ENCODE results near the gene AP5Z1. TPM values are rescaled to one million over a fixed set of nuclear protein-coding genes. Genes with fewer than 3 reads are reported as not detected.

AP5Z1 gene
- total RNA-seq, 1 donor from 2014 or later, result 12.3 TPM

DNA sequence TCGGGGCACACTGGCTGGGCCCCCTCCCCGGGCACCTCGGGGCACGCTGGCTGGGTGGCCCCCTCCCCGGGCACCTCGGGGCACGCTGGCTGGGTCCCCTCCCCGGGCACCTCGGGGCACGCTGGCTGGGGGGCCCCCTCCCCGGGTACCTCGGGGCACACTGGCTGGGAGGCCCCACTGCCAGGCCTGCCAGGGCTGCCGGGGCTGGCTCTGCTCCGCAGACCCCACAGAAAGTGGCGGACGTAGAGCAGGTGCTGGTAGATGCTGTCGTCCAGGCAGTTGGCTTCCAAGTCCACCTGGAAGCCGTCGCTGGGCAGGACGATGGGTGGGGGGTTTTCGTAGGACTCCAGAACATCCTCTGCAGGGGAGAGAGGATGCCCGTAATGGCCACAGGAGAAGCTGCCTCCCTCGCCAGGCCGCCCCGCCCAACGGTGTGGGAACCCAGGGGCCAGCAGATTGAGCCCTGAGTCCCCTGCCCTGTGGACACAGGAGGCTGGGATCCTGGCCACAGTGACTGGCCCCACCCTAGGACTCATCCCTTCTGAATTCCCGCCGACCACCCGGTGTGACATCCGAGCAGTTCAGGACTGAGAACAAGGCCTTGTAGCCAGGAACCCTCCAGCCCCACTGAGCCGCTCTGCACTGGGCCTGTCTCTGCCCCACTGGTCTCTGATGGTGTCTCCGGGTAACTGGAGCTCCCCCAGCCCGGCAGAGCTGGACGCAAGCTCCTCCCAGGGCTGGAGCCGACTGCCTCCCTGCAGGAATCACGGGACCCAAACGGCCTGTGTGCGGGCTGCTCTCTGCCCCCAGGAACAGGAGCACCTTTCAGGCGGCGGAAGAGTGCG is 28.2 kb downstream of the AP5Z1 start:
- no peak for DNase-seq

DNA sequence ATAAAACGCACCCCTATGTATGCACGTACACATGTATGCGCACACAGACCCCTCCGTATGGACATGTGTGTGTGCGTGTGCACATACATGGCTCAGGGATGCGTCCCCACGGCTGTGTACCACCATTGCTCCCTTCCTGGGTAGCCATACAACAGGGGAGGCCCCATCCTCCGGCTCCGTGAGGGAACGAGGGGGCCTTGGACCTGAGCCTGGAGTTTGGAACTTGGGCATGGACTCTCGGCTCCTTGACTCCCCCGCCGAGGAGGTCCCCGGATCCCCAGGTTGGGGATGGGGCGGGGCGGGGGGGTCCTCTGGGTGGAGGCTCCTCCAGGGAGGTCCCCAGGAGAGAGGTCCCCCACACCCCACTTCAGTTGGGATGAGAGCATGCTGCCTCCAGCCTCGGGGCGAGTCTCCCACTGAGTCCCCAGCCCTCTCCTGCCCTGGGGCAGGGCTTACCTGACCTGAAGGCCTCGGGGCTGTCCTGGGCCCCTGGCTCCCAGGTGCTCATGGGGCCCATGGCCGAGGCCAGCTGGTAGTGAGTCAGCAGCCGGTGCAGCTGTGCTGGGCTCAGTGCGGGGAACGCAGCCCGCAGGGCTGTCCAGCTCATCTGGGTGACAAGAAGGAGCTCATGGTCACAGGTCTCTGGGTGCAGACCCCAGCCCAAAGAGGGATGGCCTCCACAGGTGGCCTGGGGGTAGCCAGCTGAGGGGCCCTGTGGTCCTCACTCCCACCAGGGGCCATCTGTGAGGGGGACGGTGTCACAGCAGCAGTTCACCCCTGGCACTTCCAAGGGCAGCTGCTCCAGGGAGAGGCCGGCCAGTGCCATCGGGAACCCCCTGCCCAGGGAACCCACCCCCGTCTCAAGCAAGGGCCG is 29.9 kb downstream of the AP5Z1 start:
- DNase-seq, result no peak

DNA sequence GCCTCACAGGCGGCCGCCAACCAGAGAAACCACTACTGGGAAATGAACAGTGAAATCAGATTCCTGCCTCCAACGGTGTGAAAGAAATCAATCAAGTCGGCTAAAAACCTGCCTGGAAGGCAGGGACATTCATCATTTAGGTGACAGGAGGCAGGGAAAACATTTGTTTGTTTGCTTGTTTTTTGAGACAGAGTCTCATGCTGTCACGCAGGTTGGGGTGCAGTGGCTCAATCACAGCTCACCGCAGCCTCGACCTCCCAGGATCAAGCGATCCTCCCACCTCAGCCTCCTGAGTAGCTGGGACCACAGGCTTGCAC is 30.5 kb downstream of the AP5Z1 start:
- DNase-seq, result no peak

DNA sequence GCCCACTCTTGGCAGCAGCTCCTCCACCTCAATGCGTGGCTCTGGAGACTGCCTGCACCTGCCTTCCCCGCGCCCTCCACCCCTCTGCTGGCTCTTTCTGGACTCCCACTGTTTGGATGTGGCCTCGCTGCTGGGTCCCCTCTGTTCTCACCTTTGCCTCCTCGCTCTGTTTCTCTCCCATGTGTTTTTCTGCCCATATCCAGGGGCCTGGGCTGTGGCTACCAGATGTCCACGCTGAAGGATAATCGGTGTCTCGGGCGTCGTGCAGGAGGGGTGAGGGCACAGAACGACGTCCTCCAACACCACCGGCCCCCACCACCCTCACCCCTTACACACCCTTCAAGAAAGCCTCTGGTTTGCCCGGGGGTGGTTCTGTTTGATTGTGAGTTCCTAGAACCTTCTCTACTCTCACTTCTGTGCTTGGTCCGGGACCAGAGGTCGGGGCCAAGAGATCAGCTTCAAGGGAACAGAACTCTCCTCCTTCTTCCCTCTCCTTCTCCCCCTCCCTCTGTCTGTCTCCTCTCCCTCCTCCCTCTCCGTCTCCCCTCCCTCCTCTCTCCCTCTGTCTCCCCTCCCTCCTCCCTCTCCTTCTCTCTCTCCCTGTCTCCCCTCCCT is 31.7 kb downstream of the AP5Z1 start:
- DNase-seq, result no peak

DNA sequence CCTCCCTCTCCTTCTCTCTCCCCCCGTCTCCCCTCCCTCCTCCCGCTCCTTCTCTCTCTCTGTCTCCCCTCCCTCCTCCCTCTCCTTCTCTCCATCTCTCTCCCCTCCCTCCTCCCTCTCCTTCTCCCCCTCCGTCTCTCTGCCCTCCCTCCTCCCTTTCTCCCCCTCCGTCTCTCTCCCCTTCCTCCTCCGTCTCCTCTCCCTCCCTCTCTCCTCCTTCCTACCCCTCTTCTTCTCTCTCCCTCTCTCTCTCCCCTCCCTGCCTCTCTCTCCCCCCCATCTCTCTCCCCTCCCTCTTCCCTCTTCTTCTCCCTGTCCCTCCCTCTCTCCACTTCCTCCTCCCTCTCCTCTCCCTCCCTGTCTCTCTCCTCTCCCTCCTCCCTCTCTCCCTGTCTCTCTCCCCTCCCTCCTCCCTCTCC is 32.2 kb downstream of the AP5Z1 start:
- DNase-seq, result no peak

DNA sequence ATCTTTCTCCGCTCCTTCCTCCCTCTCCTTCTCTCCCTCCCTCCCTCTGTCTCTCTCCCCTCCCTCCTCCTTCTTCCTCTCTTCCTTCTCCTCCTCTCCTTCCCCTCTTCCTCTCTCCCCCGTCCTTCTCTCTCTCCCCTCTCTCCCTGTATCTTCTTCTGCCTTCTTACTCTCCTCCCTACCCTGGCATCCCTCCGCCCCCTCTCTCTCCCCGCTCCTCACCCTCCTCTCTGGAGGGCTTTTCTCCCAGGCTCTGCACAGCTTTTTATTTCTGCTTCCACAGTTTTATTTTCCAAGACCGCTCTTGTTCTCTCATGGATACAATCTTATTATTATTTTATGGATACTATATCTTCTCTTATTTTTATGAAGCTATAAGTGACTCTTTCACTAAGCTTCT is 32.6 kb downstream of the AP5Z1 start:
- no peak for DNase-seq

DNA sequence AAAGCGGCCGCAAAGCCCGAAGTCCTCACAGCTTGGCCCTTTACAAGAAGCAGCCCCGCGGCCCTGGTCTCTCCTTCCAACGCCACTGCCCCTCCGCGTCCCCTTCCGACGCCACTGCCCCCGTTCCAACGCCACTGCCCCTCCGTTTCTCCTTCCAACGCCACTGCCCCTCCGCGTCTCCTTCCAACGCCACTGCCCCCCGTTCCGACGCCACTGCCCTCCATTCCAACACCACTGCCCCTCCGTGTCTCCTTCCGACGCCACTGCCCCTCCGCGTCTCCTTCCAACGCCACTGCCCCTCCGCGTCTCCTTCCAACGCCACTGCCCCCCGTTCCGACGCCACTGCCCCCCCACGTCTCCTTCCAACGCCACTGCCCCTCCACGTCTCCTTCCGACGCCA is 33.1 kb downstream of the AP5Z1 start:
- no peak for DNase-seq

DNA sequence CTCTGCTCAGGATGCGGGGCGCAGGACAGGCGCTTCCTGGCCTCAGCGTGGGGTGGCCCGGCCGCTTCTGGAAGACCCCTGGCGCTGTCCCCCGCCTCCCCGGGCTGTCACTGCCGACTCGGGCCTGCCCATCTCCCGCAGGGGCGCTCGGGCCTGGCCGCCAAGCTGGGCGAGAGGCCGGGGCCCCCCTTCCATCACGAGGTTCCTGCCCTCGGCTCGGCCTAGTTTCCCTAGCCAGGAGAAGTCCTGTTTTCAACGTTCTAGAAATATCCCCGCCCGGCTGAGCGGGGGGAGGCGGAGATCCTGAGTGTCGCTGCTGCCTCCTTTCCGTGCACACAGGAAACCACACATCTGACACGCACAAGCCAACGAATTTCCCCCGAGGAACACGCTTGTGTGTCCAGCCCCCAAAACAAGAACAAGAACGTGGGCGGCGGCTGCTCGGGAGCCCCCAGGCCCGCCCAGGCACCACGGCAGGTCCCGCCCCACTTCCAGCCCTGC is 33.7 kb downstream of the AP5Z1 start:
- DNase-seq, result no peak

DNA sequence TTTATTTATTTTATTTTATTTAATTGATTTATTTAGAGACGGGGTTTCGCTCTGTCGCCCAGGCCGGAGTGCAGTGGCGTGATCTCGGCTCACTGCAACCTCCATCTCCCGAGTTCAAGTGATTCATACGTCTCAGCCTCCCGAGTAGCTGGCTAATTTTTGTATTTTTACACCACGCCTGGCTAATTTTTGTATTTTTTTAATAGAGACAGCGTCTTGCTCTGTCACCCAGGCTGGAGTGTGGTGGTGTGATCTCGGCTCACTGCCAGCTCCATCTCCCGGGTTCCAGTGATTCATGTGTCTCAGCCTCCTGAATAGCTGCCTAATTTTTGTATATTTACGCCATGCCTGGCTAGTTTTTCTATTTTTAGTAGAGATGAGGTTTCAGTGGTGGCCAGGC is 34.2 kb downstream of the AP5Z1 start:
- no peak for DNase-seq

DNA sequence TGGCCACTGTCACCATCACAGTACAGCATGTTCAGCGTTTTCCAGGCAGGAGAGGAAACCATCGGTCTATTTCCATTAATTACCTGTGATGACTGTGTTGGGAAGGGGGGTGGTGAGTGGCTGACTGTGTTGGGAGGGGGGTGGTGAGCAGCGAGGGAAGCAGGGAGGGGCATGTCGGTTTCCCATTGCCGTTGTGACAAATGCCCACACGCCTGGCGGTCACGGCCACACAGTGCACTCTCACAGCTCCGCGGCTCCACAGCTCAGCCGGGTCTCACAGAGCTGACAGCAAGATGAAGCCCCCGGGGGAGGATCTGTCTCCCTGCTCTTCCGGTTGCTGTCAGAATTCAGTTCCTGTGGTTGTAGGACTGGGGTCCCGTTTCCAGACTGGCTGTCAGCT is 39.0 kb downstream of the AP5Z1 start:
- DNase-seq, result no peak

DNA sequence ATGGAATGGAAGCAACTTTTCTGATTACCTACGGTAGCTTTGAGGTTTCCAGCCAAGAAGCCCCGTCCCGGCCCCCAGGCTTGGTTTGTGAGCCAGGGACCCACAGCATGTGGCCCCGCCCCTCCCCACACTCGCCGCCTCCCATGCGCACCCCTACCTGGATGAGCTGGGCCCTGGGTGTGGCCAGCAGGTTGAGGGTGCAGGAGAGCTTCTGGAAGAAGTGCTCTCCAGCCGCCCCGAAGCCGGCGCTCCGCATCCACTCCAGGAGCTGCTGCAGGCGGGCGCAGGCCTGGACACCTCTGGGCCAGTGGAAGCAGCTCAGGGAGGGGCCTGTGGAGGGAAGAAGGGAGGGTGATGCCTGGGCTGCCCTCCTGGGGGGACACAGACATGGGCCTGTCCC is 39.7 kb downstream of the AP5Z1 start:
- DNase-seq, result no peak

DNA sequence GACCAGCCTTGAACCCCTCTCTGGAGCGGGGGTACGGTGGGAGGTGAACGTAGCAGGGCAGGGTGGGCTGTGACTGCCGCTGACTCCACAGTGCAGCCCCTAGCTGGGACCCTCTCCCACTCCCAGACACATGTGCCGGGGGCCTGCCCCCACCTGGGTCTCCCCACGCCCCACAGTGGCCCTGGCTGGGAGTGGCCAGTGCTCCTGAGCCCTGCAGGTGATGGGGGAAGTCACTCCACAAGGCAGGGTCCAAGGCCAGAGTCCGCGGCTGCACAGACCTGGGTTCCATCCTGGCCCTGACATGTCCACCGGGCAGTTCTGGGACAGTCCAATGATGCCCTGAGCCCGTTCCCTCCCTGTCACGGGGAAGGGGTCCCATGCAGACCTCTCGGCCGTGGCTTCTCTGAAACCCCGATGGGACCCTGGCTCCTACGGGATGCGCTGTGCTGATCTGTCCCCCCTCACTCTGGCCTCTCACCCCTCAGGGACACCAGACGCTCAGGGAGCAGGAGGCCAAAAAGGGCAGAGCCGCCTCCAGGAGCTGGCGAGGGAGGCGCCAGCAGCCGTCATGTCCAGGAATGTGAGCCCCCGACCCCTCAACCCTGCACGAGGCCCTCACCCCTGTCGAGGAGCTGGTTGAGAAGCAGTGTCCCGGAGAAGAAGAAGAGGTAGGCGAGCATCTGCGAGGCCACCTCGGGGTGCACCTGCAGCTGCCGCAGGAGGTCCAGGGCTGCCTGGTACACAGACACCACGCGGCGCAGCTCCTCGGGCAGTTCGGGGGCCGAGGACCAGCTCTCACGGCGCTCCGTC is 40.4 kb downstream of the AP5Z1 start:
- no peak for DNase-seq

DNA sequence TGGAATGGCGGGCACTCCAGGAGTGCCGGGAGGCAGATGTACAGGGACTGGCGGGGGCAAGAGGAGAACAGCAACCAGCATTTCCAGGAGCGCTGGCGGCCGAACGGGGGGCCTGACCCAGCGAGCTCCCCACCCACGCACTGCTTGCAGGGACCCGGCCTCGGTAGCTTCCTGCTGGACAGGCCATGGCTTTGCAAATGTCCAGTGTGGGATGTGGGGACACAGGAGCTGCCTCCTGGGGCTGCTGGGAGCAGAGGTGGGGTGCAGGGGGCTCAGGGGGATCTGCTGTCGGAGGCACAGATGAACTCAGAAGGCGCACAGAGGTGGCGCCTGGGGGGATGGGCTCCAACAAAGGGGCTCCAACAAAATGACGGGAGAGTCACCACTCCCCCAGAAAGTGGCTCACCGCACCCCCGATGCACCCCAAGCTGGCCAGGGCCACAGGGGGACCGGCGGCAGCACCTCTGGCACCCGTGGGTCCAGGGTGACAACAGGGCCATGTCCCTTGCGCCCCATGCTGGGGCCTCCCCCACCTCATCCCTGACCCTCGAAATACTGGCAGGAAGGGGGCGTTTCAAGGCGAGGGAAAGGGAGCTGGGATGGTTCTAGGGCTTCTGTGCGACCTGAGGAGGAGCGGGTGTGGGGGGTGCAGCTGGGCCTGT is 41.1 kb downstream of the AP5Z1 start:
- no peak for DNase-seq

DNA sequence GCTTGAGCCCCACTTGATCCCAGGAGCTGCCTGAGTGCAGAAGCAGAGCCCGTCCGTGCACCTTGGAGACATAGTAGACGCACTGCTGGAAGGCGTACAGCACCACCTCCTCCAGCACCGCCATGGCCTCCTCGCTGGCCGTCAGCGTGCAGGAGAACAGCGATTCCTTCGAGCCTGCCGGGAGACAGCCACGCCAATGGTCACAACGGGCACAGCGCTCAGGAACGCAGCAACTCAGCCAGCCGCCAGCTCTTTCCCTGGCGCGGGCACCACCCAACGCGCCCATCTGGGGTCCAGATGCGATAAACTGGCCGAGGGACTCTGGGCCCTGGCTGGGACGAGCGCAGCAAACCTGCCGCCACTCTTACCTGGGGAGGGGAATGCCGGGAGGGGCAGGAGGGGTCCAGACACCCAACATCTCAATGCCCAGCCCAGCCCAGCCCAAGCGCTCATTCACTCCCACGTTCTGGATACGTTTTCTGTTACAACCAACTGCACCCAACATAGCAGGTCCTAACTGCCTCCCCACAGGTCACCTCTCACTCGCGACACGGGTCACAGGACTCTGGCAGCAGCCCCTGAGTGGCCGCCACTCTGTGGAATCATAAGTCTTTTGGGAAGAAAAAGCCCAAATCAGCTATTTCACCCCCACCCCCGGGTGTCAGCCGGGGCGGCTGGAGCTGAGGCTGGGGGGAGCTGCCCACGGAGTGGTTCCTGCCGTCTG is 41.9 kb downstream of the AP5Z1 start:
- DNase-seq, result no peak

DNA sequence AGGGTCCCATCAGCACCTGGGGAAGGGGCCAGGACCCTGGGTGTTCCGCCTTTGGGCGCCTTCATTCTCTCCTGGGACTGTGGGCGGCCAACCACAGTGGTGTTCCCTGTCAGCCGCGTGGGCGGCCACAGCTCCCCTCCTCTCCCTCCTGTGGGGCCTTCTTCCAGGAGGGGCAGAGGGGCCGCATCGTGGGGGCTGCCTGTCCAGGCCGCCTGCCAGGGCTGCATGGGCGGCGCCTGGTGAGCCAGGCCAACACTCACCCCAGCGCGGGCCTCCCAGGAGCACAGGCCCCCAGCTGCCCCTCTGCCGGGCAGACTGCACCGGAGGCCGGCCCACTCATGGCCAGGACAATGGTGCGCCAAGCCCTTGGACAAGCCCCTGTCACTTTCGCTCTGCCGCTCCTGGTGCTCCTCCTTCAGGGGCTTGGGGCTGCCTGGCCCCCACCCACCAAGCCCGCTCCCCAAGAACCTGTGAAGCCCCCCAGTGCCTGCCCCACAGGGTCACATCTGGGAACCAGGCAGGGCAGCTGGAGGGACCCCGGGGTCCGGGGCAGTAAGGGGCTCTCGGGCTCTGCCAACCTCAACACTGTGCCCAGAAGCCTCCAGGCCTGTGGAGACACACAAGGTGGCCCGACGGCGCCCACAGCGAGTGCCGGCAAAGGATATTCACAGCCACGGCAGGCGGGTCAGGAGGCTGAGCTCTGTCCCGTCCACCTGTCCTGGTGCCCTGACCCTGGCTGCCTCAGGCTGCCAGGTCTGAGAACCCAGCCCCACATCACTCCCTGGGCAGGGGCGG is 42.8 kb downstream of the AP5Z1 start:
- DNase-seq, result no peak

DNA sequence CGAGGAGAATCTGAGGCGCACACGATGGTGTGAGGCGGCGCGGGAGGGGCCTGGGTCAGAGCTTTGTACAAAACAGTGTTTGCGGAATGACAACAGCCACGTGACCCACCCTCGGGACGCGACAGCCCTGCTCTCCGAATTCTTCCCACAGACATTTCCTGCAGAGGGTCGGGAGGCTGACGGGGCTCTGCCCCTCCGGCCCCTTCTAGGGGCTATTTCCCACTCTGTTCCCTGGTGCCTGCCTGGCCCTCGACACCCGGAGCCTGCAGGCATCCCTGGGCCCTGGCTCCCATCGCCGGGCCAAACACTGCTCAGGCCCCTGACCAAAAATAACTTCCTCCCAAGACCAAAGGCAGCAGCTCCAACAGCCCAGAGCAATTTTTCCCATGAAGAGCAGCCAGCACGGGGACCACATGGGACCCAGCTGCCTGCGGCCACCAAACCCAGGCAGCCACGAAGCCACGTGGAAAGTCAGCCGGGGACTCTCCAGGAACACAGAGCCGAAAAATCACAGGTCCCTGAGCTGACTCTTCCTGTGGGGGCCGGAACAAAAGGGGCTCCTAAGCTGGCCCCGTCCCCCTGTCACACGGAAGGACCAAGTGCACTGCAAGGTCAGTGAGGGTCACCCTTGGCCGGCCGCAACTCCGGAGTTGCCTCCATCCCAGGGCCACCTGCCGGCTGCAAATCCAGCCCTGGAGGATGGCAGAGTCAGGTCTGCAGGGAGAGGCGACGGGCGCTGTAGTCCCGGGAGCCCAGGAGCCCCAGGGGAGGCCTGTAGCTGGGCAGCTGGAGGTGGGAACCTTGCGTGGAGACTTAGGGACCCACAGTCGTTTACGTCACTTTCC is 44.4 kb downstream of the AP5Z1 start:
- DNase-seq, result peak; percentile 69

DNA sequence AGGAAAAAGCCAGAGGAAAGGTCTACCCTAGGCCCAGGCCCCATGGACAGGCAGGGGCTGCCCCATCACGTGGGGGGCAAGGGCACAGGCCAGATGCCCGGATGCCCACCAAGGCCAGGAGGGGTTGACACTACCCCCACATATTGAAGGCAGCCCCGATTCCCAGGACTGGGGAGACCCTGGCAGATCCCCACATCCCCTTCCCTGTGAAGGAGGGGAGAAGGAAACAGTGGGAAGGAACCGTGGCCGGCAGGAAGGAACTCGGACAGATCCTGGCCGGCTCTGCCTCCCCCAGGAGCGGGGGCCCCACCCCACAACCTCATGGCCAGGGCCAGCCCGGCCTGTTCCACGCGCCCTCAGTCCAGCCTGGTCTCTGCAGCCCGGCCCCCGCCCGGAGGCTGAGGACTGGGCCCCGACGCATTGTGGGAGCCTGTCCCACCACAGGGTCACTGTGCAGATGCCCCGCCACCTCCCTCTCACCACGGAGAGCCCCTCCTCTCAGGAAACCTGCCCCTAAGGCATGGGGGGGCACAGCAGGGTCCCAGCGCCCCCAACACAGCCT is 45.1 kb downstream of the AP5Z1 start:
- no peak for DNase-seq

DNA sequence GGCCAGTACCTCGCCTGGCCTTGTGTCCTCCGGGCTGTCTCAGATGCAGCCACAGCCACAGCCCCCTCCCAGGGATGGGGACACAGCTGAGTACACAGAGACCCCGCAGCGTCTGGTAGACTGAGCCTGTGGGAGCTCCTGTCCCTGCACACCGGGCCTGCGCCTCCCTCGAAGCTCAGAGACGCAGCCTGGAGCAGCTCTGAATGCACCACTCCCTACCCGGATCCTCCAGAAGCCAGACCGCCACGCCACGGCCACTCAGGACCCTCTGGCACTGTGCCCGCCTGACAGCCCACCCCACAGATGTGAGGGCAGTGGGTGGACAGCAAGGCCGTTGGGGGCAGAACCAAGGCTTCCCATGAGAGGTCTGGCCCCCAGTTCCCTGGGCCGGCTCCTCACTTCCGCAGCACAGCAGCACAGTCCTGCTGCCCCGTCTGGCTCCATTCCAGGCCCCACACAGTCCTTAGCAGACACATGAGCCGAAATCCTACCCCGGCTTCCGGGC is 45.6 kb downstream of the AP5Z1 start:
- no peak for DNase-seq

DNA sequence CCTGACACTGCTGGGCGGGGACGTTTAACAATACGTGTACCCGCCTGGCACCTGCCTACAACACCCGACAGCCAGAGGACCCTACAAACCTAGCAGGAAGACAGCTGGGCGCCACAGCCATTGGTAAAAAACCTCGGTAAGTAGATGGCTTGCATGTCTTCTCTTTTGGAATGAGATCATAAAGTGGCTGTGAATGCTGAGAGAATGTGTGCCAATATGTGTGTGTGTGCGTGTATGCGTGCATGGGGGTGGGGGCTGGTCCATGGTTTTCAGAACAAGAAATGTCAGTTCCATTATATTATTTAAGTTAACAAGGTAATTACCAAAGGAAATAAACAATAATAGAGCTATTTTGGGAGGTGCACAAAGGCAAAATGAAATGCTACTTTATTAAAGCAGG is 47.3 kb downstream of the AP5Z1 start:
- no peak for DNase-seq
